Naive thymus-derived CD8-positive, alpha-beta T cell (primary cell): ENCODE data around the gene KCNC1. TPM values are rescaled to one million over a fixed set of nuclear protein-coding genes. Genes with fewer than 3 reads are reported as not detected.

Source experiments
- ATAC-seq, 2 donors: fragments of 150-1000 bp; cut with Tn5 transposase in 1 of 2; sonication (Bioruptor Pico), chemical (Tn5 transposase) in 1 of 2; 1 replicate in 1 of 2; 2 replicates in 1 of 2; pipeline ENCODE4 v1.10.0; 2021; ENCODE audit warnings: mild to moderate bottlenecking in 2 of 2, moderate library complexity in 2 of 2
- POLR2A ChIA-PET: fragments of 350-600 bp; sonication (Branson Sonifier 250); formaldehyde crosslinking; loops from one replicate; lab custom pipeline; 2021; ENCODE audit warnings: antibody characterized with exemption; lab: Charles Lee
- DNase-seq, 10 donors: peaks; one replicate each; pipeline versions ENCODE4 v3.0.0 to v3.0.0-alpha.2; 2020 to 2022
- H3K27ac Mint-ChIP-seq, 10 donors: one replicate each; pipeline ENCODE4 v1.8.0; 2020 to 2022; ENCODE audit warnings: mild to moderate bottlenecking in 10 of 10, mixed read lengths in 10 of 10, moderate library complexity in 4 of 10, inconsistent platforms in 1 of 10
- H3K27me3 Mint-ChIP-seq, 5 donors: one replicate each; pipeline ENCODE4 v1.8.0; 2021 to 2022; ENCODE audit warnings: mixed read lengths in 5 of 5
- H3K36me3 Mint-ChIP-seq, 3 donors: one replicate each; pipeline ENCODE4 v1.8.0; 2020 to 2022; ENCODE audit warnings: mixed read lengths in 3 of 3, mild to moderate bottlenecking in 2 of 3, inconsistent platforms in 1 of 3
- H3K4me1 Mint-ChIP-seq, 4 donors: one replicate each; pipeline ENCODE4 v1.8.0; 2021 to 2022; ENCODE audit warnings: mixed read lengths in 4 of 4
- H3K4me3 Mint-ChIP-seq, 10 donors: one replicate each; pipeline ENCODE4 v1.8.0; 2020 to 2022; ENCODE audit warnings: mild to moderate bottlenecking in 10 of 10, mixed read lengths in 10 of 10, moderate library complexity in 6 of 10, inconsistent platforms in 1 of 10
- H3K9me3 Mint-ChIP-seq, 9 donors: one replicate each; pipeline ENCODE4 v1.8.0; 2020 to 2022; ENCODE audit warnings: mixed read lengths in 9 of 9, mild to moderate bottlenecking in 3 of 9, inconsistent platforms in 1 of 9, moderate library complexity in 1 of 9
- polyA plus RNA-seq, 3 donors: library from polyadenylated mRNA; unstranded; fragments of 300-500 nt; fragmentation: Illumina TruSeq; gene quantifications; one replicate each; pipeline ENCODE4 v1.2.3, GENCODE V29; 2021
- total RNA-seq, 8 experiments: library from RNA in 2 of 8; stranded (reverse) in 2 of 8; gene quantifications; one replicate each; pipeline ENCODE4 v1.2.3 and lab custom pipeline; 2021 to 2026

Gene KCNC1
- total and polyA plus RNA-seq, 5 experiments from 2014 or later, result 0.60 TPM; not detected in 4

DNA sequence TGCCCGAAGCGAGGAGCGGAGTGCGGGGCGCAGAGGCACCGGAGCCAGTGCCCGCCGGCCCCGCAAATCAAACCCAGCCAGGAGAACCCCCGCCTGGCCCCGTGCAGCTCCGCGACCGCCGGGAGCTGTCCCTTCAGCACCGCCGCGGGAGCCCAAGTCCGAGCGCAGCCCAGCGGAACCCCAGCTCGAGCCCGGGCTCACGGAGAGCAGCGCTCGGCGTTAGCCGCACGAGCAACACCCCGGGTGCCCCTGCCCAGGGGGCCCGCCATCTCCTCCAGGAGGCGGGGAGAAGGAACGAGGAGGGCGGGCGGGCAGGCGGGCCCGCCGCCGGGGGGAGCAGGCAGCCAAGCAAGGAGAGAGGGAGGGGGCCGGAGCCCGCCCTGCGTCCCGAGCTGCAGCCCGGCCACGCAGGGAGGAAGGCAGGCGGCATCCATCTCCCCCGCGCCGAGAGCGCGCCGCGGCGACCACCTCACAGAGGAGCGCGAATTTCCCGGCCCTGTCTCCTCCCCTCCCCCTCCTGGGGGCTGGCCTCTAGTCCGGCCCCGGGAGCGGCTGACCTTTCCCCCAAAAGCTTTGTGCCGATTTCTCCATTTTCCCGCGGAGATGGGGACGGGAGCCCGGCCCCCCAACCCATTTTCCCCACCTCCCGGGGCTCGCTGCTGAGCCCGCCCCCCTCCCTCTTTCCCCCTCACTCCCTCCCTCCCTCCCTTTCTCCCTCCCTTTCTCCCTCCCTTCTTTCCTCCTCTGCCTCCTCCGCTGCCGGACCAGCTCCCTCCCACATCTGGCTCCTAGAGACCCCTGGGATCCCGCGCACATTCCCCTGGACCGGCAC lies 621 bp downstream of the KCNC1 start:
- H3K9me3 Mint-ChIP-seq, result peaks cover 0 to 6% (median 0%) of the 10 kb centered on the region in 9 donors
- H3K36me3 Mint-ChIP-seq, result no peaks in the 10 kb centered on the region
- no peak overlapping the region for H3K4me3 Mint-ChIP-seq
- DNase-seq, result peak in 4 of 10 donors; percentile 2 to 26 (median 14)
- peaks cover 26 to 67% (median 44%) of the 10 kb centered on the region in 5 donors for H3K27me3 Mint-ChIP-seq
- peak; percentile 47 to 78 for ATAC-seq
- POLR2A ChIA-PET, result no interaction called here
- no peak overlapping the region for H3K27ac Mint-ChIP-seq
- peaks cover 2 to 10% (median 8%) of the 10 kb centered on the region in 4 donors for H3K4me1 Mint-ChIP-seq

DNA sequence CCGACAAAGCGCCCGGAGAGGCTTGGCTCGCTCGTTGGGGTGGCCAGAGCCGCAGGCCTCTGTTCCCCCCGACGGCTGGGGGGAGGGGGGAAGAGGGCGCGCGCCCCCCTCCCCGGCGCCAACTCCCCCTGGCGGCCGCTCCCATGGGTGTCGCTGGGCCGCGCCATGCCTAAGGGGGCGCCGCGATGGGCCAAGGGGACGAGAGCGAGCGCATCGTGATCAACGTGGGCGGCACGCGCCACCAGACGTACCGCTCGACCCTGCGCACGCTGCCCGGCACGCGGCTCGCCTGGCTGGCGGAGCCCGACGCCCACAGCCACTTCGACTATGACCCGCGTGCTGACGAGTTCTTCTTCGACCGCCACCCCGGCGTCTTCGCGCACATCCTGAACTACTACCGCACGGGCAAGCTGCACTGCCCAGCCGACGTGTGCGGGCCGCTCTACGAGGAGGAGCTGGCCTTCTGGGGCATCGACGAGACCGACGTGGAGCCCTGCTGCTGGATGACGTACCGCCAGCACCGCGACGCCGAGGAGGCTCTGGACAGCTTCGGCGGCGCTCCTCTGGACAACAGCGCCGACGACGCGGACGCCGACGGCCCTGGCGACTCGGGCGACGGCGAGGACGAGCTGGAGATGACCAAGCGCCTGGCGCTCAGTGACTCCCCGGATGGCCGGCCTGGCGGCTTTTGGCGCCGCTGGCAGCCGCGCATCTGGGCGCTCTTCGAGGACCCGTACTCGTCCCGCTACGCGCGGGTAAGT lies 1.4 kb downstream of the KCNC1 start:
- POLR2A ChIA-PET, result no interaction called here
- Mint-ChIP-seq H3K4me1 (peaks cover 2 to 10% (median 8%) of the 10 kb centered on the region in 4 donors), H3K27ac (no peak overlapping the region), H3K27me3 (peaks cover 24 to 59% (median 44%) of the 10 kb centered on the region in 5 donors), H3K36me3 (no peaks in the 10 kb centered on the region), H3K9me3 (peaks cover 0 to 6% (median 0%) of the 10 kb centered on the region in 9 donors), H3K4me3 (peak overlapping the region in 4 of 10 donors; percentile 10 to 58 (median 32))
- ATAC-seq, result no peak
- DNase-seq, result no peak

DNA sequence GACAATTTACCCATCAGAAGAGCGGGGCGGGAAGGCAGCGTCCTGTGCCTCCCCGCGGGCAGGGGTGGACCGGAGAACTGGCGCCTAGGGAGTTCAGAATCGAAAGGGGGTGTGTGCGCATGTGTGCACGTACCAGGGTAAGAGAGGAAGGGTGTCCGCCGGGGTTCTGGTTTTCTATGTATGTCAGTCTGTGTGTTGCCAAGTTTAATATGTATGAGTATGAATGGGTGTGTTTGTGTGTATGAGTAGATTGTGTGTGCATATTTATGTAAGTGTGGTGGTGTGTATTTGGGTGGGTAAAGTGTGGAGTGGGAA lies 2.0 kb downstream of the KCNC1 start:
- no peak for ATAC-seq
- Mint-ChIP-seq H3K9me3 (peaks cover 0 to 6% (median 0%) of the 10 kb centered on the region in 9 donors), H3K27ac (no peak overlapping the region), H3K4me3 (peak overlapping the region in 4 of 10 donors; percentile 0 to 19 (median 6)), H3K36me3 (no peaks in the 10 kb centered on the region), H3K4me1 (peaks cover 2 to 10% (median 8%) of the 10 kb centered on the region in 4 donors), H3K27me3 (peaks cover 26 to 60% (median 43%) of the 10 kb centered on the region in 5 donors)
- DNase-seq, result no peak
- POLR2A ChIA-PET, result no interaction called here

DNA sequence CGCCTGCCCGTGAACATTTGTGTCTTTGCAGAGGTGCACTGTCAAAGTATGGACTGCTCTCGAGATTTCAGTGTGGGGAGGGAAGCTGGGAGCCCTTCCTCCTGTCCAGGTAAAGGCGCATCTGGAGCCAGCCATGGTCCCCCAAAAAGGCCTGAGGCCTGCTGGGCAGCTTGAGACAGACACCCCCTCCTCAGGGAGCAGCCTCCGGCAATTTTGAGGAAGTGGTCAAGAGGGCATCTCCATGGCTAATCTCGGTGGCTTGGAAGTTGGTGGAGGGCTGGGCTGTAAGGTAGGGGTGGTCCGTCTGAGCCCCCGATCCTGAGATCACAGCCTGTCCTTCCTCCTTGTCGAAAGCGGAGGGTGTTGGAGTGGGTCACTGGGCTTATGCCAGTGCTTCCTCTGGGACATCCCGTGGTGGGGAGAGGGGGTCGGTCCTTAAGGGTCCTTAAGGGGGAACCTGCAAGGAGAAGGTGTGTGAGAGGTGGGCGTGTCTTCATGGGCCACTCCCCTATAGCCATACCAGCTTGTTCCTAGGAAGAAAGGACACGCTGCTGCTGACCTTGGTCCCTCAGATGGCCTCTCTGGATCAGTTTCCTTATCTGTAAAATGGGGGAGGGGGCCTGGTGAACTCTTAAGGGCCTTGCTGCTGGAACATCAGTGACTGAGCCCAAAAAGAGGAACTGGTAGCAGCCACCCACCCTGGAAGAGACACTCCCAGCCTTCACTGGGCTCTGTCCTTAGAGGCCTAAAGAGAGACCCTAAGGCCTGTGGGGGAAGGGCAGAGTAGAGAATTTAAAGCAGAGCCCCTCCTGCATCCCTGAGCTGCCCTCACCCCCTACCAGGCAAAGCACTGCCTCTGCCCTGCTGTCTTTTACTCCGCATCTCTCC lies 2.6 kb downstream of the KCNC1 start:
- peaks cover 31 to 61% (median 40%) of the 10 kb centered on the region in 5 donors for H3K27me3 Mint-ChIP-seq
- H3K9me3 Mint-ChIP-seq, result peaks cover 0 to 6% (median 0%) of the 10 kb centered on the region in 9 donors
- POLR2A ChIA-PET, result no interaction called here
- H3K4me1 Mint-ChIP-seq, result peaks cover 2 to 10% (median 8%) of the 10 kb centered on the region in 4 donors
- ATAC-seq (no peak), DNase-seq (no peak)
- no peaks in the 10 kb centered on the region for H3K36me3 Mint-ChIP-seq
- peak overlapping the region in 1 of 10 donors; percentile 65 for H3K27ac Mint-ChIP-seq
- H3K4me3 Mint-ChIP-seq, result peak overlapping the region in 2 of 10 donors; percentile 8 to 19

DNA sequence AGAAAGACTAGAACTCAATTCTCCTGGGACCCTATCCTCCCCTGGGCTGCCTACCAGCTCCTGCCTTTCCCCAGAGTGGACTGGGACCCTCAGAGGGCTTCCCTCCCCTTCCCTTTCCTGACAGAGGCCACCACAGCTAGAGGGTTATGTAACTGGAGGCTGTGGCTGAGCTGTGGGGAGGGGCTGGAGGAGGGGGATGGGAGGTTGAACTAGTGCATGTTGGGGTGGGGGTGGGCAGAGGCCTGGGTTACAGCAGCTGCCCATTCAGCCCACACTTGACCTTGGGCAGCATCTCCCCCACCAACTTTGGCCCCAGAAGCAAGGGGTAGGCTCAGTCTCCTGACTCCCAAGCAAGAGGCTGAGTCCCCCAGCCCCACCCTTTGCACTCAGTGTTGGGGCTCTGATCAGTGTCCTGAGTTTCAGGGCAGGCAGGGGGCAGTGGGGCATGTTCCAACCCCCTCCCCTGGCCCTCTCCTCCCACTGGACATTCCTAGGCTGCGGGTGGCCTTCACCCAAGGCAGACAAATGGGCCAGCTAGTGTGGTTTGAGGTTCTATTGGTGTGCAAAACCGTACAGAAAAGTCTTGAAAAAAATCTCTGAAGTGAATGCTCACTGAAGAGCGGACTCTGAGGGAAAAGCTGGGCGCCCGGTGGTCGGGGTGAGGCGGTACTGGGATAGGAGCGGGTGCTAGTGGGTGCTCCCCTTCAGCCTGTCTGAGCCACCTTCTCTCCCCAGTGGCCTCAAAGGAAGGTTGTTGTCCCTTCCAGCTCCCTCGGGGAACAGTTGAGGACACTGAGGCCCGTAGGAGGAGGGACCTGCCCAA lies 3.8 kb downstream of the KCNC1 start:
- Mint-ChIP-seq H3K4me3 (no peak overlapping the region), H3K9me3 (peaks cover 0 to 6% (median 0%) of the 10 kb centered on the region in 9 donors), H3K27me3 (peaks cover 22 to 50% (median 32%) of the 10 kb centered on the region in 5 donors), H3K27ac (no peak overlapping the region), H3K36me3 (no peaks in the 10 kb centered on the region), H3K4me1 (peaks cover 2 to 10% (median 8%) of the 10 kb centered on the region in 4 donors)
- ATAC-seq (no peak), DNase-seq (peak in 1 of 10 donors; percentile 24)
- POLR2A ChIA-PET, result no interaction called here

DNA sequence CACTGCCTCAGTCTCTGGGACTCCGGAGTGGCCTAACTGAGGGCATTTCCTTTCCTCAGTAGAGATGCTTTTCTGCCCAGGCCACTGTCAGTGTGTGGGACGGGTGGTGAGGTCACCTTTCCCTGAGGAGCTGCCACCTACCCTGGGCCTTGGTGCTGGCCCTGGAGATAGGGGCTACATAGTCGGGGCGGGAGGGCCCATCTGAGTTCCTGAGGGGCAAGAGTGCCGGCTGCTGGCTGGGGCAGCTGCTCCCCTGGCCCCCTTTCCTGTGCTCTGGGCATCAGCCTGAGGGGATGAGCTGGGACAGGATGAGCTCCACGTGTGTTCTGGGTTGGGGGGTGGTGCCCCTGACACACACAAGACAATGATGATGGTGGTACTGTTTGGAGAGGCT lies 5.4 kb downstream of the KCNC1 start:
- no peak overlapping the region for H3K27ac Mint-ChIP-seq
- H3K36me3 Mint-ChIP-seq, result no peaks in the 10 kb centered on the region
- POLR2A ChIA-PET, result no interaction called here
- H3K9me3 Mint-ChIP-seq, result peaks cover 0 to 2% (median 0%) of the 10 kb centered on the region in 9 donors
- no peak for ATAC-seq
- peaks cover 14 to 46% (median 25%) of the 10 kb centered on the region in 5 donors for H3K27me3 Mint-ChIP-seq
- no peak overlapping the region for H3K4me3 Mint-ChIP-seq
- DNase-seq, result peak in 1 of 10 donors; percentile 48
- H3K4me1 Mint-ChIP-seq, result peaks cover 0 to 3% (median 2%) of the 10 kb centered on the region in 4 donors

DNA sequence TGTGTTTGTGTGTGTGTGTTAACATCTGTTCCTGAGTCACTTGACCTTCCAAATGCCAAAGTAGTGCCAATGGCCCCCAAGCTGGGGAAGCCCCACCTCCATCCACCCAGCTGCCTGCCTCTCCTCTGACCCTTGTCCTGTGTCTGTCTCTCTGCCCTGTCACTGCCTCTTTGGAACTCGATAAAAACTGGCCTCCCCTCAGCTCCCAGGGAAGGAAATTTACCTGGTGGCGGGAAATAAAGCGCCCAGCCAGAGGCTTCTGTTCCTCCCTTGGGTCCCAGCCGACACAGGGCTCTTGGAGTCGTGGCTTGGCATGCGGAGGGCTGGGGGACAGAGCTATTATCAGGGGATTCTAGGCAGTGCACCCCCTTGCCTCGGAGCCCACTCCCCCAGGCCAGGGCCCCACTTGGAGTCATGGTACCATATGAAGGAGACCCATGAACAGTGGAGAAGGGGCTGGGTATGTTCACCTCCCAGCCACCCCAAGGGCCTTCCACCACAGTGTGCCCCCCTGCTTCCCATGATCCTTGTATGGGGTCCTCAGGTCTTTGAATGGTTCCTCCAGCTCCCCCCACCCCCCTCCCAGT lies 6.2 kb downstream of the KCNC1 start:
- Mint-ChIP-seq H3K36me3 (no peaks in the 10 kb centered on the region), H3K4me3 (no peak overlapping the region), H3K27me3 (peaks cover 14 to 50% (median 30%) of the 10 kb centered on the region in 5 donors), H3K9me3 (peaks cover 0 to 2% (median 0%) of the 10 kb centered on the region in 9 donors), H3K4me1 (peaks cover 0 to 3% (median 2%) of the 10 kb centered on the region in 4 donors), H3K27ac (no peak overlapping the region)
- no peak for ATAC-seq
- DNase-seq, result peak in 1 of 10 donors; percentile 46
- POLR2A ChIA-PET, result interaction anchor here (0.8 kb wide), 1 partner anchor 124 kb away, joined by 3 read pairs; no protein-coding TSS in a partner anchor

DNA sequence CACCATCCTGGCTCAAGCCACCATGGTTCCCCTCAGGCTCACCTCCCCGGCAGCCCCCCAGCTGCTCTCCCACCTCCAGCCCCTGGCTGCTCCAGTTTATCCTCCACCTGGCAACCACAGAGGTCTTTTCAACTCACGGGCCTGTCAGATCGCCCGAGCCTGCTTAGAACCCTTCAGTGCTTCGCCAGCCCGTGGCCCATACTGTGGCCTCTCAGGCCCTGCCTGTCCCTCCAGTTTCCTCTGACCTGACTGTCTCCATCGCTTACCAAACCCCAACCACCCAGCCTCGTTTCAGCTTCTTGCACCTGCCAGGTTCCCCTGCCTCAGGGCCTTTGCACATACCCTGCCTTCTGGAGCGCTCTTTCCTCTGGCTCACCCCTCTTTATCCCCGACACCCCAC lies 6.9 kb downstream of the KCNC1 start:
- DNase-seq (peak in 1 of 10 donors; percentile 14), ATAC-seq (no peak)
- Mint-ChIP-seq H3K4me1 (peaks cover 0 to 3% (median under 1%) of the 10 kb centered on the region in 4 donors), H3K27me3 (peaks cover 14 to 48% (median 33%) of the 10 kb centered on the region in 5 donors), H3K27ac (no peak overlapping the region), H3K4me3 (no peak overlapping the region), H3K36me3 (no peaks in the 10 kb centered on the region), H3K9me3 (peaks cover 0 to 2% (median 0%) of the 10 kb centered on the region in 9 donors)
- POLR2A ChIA-PET, result no interaction called here

DNA sequence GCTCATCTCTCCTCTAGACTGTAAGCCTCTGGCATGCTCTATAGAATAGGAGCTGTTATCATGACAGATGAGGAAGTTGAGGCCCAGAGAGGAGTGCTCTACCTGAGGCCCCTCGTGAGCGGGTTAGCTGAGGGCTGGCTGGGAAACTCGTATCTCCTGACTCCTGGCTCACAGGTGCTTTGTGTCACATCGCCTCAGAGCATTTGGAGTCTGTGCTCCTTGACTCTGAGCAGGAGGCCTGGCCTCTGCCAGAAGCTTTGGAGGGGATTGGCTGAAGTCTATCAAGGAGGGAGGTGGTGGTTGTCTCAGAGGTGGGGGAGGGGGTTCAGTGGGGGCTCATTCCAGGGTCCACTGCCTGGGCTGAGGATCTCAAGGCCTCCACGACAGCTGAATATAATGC lies 7.4 kb downstream of the KCNC1 start:
- ATAC-seq (no peak), DNase-seq (peak in 1 of 10 donors; percentile 42)
- Mint-ChIP-seq H3K27ac (no peak overlapping the region), H3K4me3 (no peak overlapping the region), H3K36me3 (no peaks in the 10 kb centered on the region), H3K27me3 (peaks cover 10 to 48% (median 33%) of the 10 kb centered on the region in 5 donors), H3K4me1 (no peaks in the 10 kb centered on the region), H3K9me3 (peaks cover 0 to 2% (median 0%) of the 10 kb centered on the region in 9 donors)
- POLR2A ChIA-PET, result no interaction called here

DNA sequence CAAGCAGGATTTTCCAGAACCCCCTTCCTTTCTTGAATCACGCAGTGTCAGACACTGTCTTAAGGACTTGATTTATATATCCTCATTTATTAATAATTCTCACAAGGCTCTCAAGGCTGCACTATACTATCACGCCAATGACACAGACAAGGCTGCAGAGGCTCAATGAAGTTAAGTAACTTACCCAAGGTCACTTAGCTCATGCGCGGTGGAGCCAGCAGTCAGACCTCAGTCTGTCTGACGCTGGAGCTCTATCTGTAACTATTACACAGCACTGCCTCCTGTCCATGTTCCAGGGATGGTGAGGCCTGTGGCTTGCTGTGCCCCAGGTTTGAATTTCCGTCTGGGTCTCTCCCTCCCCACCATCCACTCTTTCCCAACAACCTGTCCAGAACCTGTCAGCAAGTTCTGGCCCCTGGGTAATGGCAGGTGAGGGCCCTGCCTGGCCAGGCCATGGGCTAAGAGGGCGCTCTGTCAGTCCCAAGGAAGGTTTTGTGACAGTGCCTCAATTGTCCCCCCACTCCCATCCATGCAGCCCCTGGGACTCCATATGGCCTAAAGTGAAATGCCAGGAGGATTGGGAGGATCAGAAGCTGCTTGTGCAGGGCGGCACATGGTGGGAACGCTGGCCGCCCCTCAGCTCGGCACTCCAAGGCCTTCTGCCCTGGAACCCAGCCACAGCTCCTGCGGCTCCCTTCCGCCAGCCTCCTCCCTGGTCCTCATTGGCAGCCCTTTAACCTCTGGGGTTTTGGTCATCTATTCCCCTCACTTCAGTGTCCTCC lies 8.6 kb downstream of the KCNC1 start:
- H3K27me3 Mint-ChIP-seq, result peaks cover 10 to 44% (median 38%) of the 10 kb centered on the region in 5 donors
- H3K27ac Mint-ChIP-seq, result no peak overlapping the region
- DNase-seq (peak in 1 of 10 donors; percentile 19), ATAC-seq (no peak)
- H3K9me3 Mint-ChIP-seq, result peaks cover 0 to 2% (median 0%) of the 10 kb centered on the region in 9 donors
- no peaks in the 10 kb centered on the region for H3K36me3 Mint-ChIP-seq
- no peak overlapping the region for H3K4me3 Mint-ChIP-seq
- POLR2A ChIA-PET, result no interaction called here
- no peaks in the 10 kb centered on the region for H3K4me1 Mint-ChIP-seq

DNA sequence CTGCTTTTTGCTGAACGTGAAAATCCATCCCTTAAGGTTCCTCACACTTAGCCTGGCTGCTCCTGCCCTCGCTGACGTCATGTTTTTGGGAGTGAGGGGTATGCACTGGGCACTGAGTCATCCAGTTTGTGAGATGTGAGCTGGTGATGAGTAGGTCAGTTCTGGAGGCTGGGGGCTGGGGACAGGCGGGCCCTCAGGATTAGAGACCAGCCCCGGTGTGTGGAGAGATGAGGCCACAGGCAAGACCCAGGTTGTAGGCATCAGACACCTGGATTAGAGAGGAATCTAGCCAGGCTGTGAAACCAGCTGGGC lies 9.2 kb downstream of the KCNC1 start:
- peaks cover 0 to 2% (median 0%) of the 10 kb centered on the region in 9 donors for H3K9me3 Mint-ChIP-seq
- H3K4me1 Mint-ChIP-seq, result no peaks in the 10 kb centered on the region
- H3K36me3 Mint-ChIP-seq, result no peaks in the 10 kb centered on the region
- DNase-seq, result peak in 1 of 10 donors; percentile 56
- POLR2A ChIA-PET, result no interaction called here
- H3K27ac Mint-ChIP-seq, result no peak overlapping the region
- no peak for ATAC-seq
- no peak overlapping the region for H3K4me3 Mint-ChIP-seq
- peaks cover 10 to 43% (median 38%) of the 10 kb centered on the region in 5 donors for H3K27me3 Mint-ChIP-seq
